Astrocyte (in vitro differentiated cells and primary cell): ENCODE data around the gene PADI6. TPM values are rescaled to one million over a fixed set of nuclear protein-coding genes. Genes with fewer than 3 reads are reported as not detected.

Experiments used
- DNase-seq: peaks from one replicate; pipeline ENCODE4 v3.0.0-alpha.2; 2010; ENCODE audit warnings: low read depth
- FAIRE-seq: peaks from 2 replicates; lab custom pipeline; 2011; peaks lifted over from hg19 to GRCh38; lab: Jason Lieb, UNC
- H2AFZ ChIP-seq: 2 replicates; pipeline ENCODE4 v1.6.0; 2012; ENCODE audit warnings: low read depth, low read length, inconsistent platforms
- H3K27ac ChIP-seq: 2 replicates; pipeline ENCODE4 v1.5.1; 2011; ENCODE audit warnings: low read depth, low read length, inconsistent platforms
- H3K27me3 ChIP-seq: 2 replicates; pipeline ENCODE4 v1.6.0; 2011; ENCODE audit warnings: low read length, inconsistent platforms; ENCODE audit not compliant: insufficient read depth
- H3K36me3 ChIP-seq: 2 replicates; pipeline ENCODE4 v1.5.1; 2011; ENCODE audit warnings: low read length, inconsistent platforms; ENCODE audit not compliant: insufficient read depth
- H3K4me1 ChIP-seq: 2 replicates; pipeline ENCODE4 v1.5.1; 2011; ENCODE audit warnings: low read length, inconsistent platforms; ENCODE audit not compliant: insufficient read depth
- H3K4me2 ChIP-seq: 2 replicates; pipeline ENCODE4 v1.6.0; 2012; ENCODE audit warnings: low read length, inconsistent platforms
- H3K4me3 ChIP-seq: 2 replicates; pipeline ENCODE4 v1.5.1; 2011; ENCODE audit warnings: low read depth, mild to moderate bottlenecking, low read length, inconsistent platforms; ENCODE audit not compliant: insufficient read depth
- H3K79me2 ChIP-seq: 2 replicates; pipeline ENCODE4 v1.6.0; 2012; ENCODE audit warnings: mild to moderate bottlenecking, low read length, inconsistent platforms; ENCODE audit not compliant: insufficient read depth
- H3K9ac ChIP-seq: 2 replicates; pipeline ENCODE4 v1.6.0; 2012; ENCODE audit warnings: mild to moderate bottlenecking, low read length, inconsistent platforms
- H3K9me3 ChIP-seq: 2 replicates; pipeline ENCODE4 v1.5.1; 2012; ENCODE audit warnings: low read depth, mild to moderate bottlenecking, low read length, inconsistent platforms; ENCODE audit not compliant: insufficient read depth
- H4K20me1 ChIP-seq: 2 replicates; pipeline ENCODE4 v1.6.0; 2012; ENCODE audit warnings: low read length, inconsistent platforms; ENCODE audit not compliant: insufficient read depth
- H3K27ac Mint-ChIP-seq: one replicate; pipeline ENCODE4 v1.8.0; 2021; ENCODE audit warnings: mild to moderate bottlenecking, mixed read lengths; ENCODE audit not compliant: unreplicated experiment
- H3K27me3 Mint-ChIP-seq: one replicate; pipeline ENCODE4 v1.8.0; 2021; ENCODE audit warnings: low read depth, mixed read lengths; ENCODE audit not compliant: unreplicated experiment
- H3K36me3 Mint-ChIP-seq: one replicate; pipeline ENCODE4 v1.8.0; 2021; ENCODE audit warnings: low read depth, mixed read lengths; ENCODE audit not compliant: unreplicated experiment
- H3K4me1 Mint-ChIP-seq: one replicate; pipeline ENCODE4 v1.8.0; 2021; ENCODE audit warnings: low read depth, mixed read lengths; ENCODE audit not compliant: unreplicated experiment
- H3K4me3 Mint-ChIP-seq: one replicate; pipeline ENCODE4 v1.8.0; 2021; ENCODE audit warnings: mild to moderate bottlenecking, moderate library complexity, mixed read lengths; ENCODE audit not compliant: unreplicated experiment
- H3K9me3 Mint-ChIP-seq: one replicate; pipeline ENCODE4 v1.8.0; 2021; ENCODE audit warnings: mild to moderate bottlenecking, mixed read lengths; ENCODE audit not compliant: unreplicated experiment
- CTCF ChIP-seq: IDR thresholded peaks from 2 replicates; pipeline ENCODE4 v1.5.1; 2011; ENCODE audit warnings: low read depth, mild to moderate bottlenecking, inconsistent platforms, low read length, moderate library complexity; ENCODE audit not compliant: insufficient read depth
- EZH2 ChIP-seq: IDR thresholded peaks from 2 replicates; pipeline ENCODE4 v1.6.1; 2012; ENCODE audit warnings: mild to moderate bottlenecking, low read length, inconsistent platforms; ENCODE audit not compliant: insufficient read depth
- total RNA-seq: library from RNA; stranded (reverse); gene quantifications from 2 replicates; pipeline ENCODE4 v1.2.1, GENCODE V29; 2021

The PADI6 gene
- total RNA-seq, 1 donor from 2014 or later, result not detected

- H3K36me3 Mint-ChIP-seq, result no peaks in the 10 kb centered on the region
- no peak overlapping the region for H3K27ac ChIP-seq
- H3K9me3 Mint-ChIP-seq, result no peaks in the 10 kb centered on the region
- H3K4me2 ChIP-seq, result no peak overlapping the region
- H3K36me3 ChIP-seq, result no peaks in the 10 kb centered on the region
- no peak overlapping the region for H3K4me3 ChIP-seq
- no peaks in the 10 kb centered on the region for H3K9me3 ChIP-seq
- no peak overlapping the region for H3K27ac Mint-ChIP-seq
- FAIRE-seq, result no peak
- H3K27me3 ChIP-seq, result peaks cover 2% of the 10 kb centered on the region
- DNase-seq, result no peak
- no peaks in the 10 kb centered on the region for H3K4me1 ChIP-seq
- no peaks in the 10 kb centered on the region for H4K20me1 ChIP-seq
- no peaks in the 10 kb centered on the region for H3K79me2 ChIP-seq
- H3K4me1 Mint-ChIP-seq, result no peaks in the 10 kb centered on the region
- no peak overlapping the region for H3K4me3 Mint-ChIP-seq
- no peak for TF ChIP-seq CTCF
- no peak for TF ChIP-seq EZH2
- H3K27me3 Mint-ChIP-seq, result peaks cover 17% of the 10 kb centered on the region
- H2AFZ ChIP-seq, result no peak overlapping the region
- no peak overlapping the region for H3K9ac ChIP-seq
These were observed 13.4 kb upstream of the PADI6 start for GRCh38 chr1:17358557-17358956.

GRCh38 chr1:17359031-17359430 lies 13.0 kb upstream of the PADI6 start:
- no peak for DNase-seq
- H2AFZ ChIP-seq, result no peak overlapping the region
- H3K79me2 ChIP-seq, result no peaks in the 10 kb centered on the region
- H3K4me3 Mint-ChIP-seq, result no peak overlapping the region
- no peaks in the 10 kb centered on the region for H3K4me1 ChIP-seq
- H3K9me3 Mint-ChIP-seq, result peaks cover 2% of the 10 kb centered on the region
- no peaks in the 10 kb centered on the region for H3K9me3 ChIP-seq
- TF ChIP-seq EZH2, result no peak
- TF ChIP-seq CTCF, result no peak
- no peak overlapping the region for H3K27ac ChIP-seq
- H3K27me3 ChIP-seq, result no peaks in the 10 kb centered on the region
- H3K4me1 Mint-ChIP-seq, result no peaks in the 10 kb centered on the region
- H3K36me3 Mint-ChIP-seq, result no peaks in the 10 kb centered on the region
- peaks cover 19% of the 10 kb centered on the region for H3K27me3 Mint-ChIP-seq
- H3K4me3 ChIP-seq, result no peak overlapping the region
- H3K27ac Mint-ChIP-seq, result no peak overlapping the region
- no peak overlapping the region for H3K4me2 ChIP-seq
- FAIRE-seq, result no peak
- H4K20me1 ChIP-seq, result no peaks in the 10 kb centered on the region
- H3K36me3 ChIP-seq, result no peaks in the 10 kb centered on the region
- H3K9ac ChIP-seq, result no peak overlapping the region

- Histone ChIP-seq H3K4me2 (no peak overlapping the region), H3K4me3 (no peak overlapping the region), H3K27me3 (no peaks in the 10 kb centered on the region), H4K20me1 (no peaks in the 10 kb centered on the region), H3K27ac (no peak overlapping the region), H3K9ac (no peak overlapping the region), H3K9me3 (no peaks in the 10 kb centered on the region), H3K36me3 (no peaks in the 10 kb centered on the region), H3K79me2 (no peaks in the 10 kb centered on the region), H3K4me1 (no peaks in the 10 kb centered on the region), H2AFZ (no peak overlapping the region)
- Mint-ChIP-seq H3K9me3 (peaks cover 7% of the 10 kb centered on the region), H3K4me3 (no peak overlapping the region), H3K36me3 (no peaks in the 10 kb centered on the region), H3K27ac (no peak overlapping the region), H3K27me3 (peaks cover 20% of the 10 kb centered on the region), H3K4me1 (no peaks in the 10 kb centered on the region)
- FAIRE-seq (no peak), DNase-seq (no peak)
- TF ChIP-seq EZH2, result no peak
- TF ChIP-seq CTCF, result no peak
These were observed 12.2 kb upstream of the PADI6 start for GRCh38 chr1:17359808-17360207.
